SK-N-SH (cell line): ENCODE data around the gene FOXK1. TPM values are rescaled to one million over a fixed set of nuclear protein-coding genes. Genes with fewer than 3 reads are reported as not detected.
"Not testable (repeated sequence)": the region's sequence is repeated elsewhere in the genome, so short reads cannot be mapped to it uniquely, and the experiment has no call there.

Experiments
- CTCF ChIA-PET: fragments of 300-600, 350-600 bp; formaldehyde crosslinking; extraction: SDS; loops from one replicate; lab custom pipeline; 2021; lab: Yijun Ruan, JAX
- POLR2A ChIA-PET: fragments of 350-600 bp; sonication (Branson Sonifier 250); formaldehyde crosslinking; extraction: SDS; loops from one replicate; lab custom pipeline; 2020; ENCODE audit warnings: antibody characterized with exemption, inconsistent platforms; lab: Yijun Ruan, JAX
- DNase-seq: peaks from one replicate; pipeline ENCODE4 v3.0.0; 2012
- H2AFZ ChIP-seq: fragments of 200-600 bp; sonication (generic); 2 replicates; pipeline ENCODE4 v1.8.1; 2016; ENCODE audit warnings: antibody characterized with exemption, mild to moderate bottlenecking, low read depth
- H3F3A ChIP-seq: fragments of 200-600 bp; sonication (generic); replicated peaks from 2 replicates; pipeline ENCODE3; 2016; ENCODE audit warnings: antibody characterized with exemption, mild to moderate bottlenecking; ENCODE audit not compliant: insufficient read depth
- H3K27ac ChIP-seq, 2 experiments: fragments of 200-500 bp in 1 of 2; fragments of 200-600 bp in 1 of 2; sonication (Bioruptor generic) in 1 of 2; sonication (generic), shearing (Covaris generic) in 1 of 2; 2 replicates each; pipeline versions ENCODE4 v1.5.1 to v1.6.1; 2014 to 2016; ENCODE audit warnings: low read depth in 2 of 2, inconsistent platforms in 1 of 2, low read length in 1 of 2, mild to moderate bottlenecking in 1 of 2, mixed read lengths in 1 of 2
- H3K27me3 ChIP-seq: fragments of 200-600 bp; sonication (generic), shearing (Covaris generic); 2 replicates; pipeline ENCODE4 v1.6.1; 2016; ENCODE audit warnings: mixed run types; ENCODE audit not compliant: insufficient read depth
- H3K36me3 ChIP-seq, 2 experiments: fragments of 200-500 bp in 1 of 2; fragments of 200-600 bp in 1 of 2; sonication (Bioruptor generic) in 1 of 2; sonication (generic) in 1 of 2; replicated peaks in 1 of 2; 2 replicates each; pipeline versions ENCODE3 to v1.5.1; 2014 to 2016; ENCODE audit warnings: low read length in 1 of 2, mild to moderate bottlenecking in 1 of 2; ENCODE audit not compliant: insufficient read depth in 2 of 2, control insufficient read depth in 1 of 2
- H3K4me1 ChIP-seq, 2 experiments: fragments of 200-500 bp in 1 of 2; fragments of 200-600 bp in 1 of 2; sonication (Bioruptor generic) in 1 of 2; sonication (generic), shearing (Covaris generic) in 1 of 2; 2 replicates each; pipeline versions ENCODE4 v1.5.1 to v1.6.1; 2014 to 2016; ENCODE audit warnings: low read depth in 1 of 2, low read length in 1 of 2, mixed run types in 1 of 2; ENCODE audit not compliant: insufficient read depth in 2 of 2, control insufficient read depth in 1 of 2
- H3K4me2 ChIP-seq: fragments of 200-600 bp; sonication (generic), shearing (Covaris generic); 2 replicates; pipeline ENCODE4 v1.6.1; 2017; ENCODE audit warnings: mixed run types
- H3K4me3 ChIP-seq, 2 experiments: fragments of 200-500 bp in 1 of 2; fragments of 200-600 bp in 1 of 2; sonication (Bioruptor generic) in 1 of 2; sonication (generic), shearing (Covaris generic) in 1 of 2; 2 replicates each; pipeline versions ENCODE4 v1.5.1 to v1.8.1; 2014 to 2016; ENCODE audit warnings: low read depth in 2 of 2, inconsistent platforms in 1 of 2, low read length in 1 of 2, mild to moderate bottlenecking in 1 of 2, mixed read lengths in 1 of 2, moderate library complexity in 1 of 2
- H3K79me2 ChIP-seq: fragments of 200-600 bp; sonication (generic); 2 replicates; pipeline ENCODE4 v1.8.1; 2017; ENCODE audit warnings: mild to moderate bottlenecking; ENCODE audit not compliant: insufficient read depth
- H3K9ac ChIP-seq: fragments of 200-600 bp; sonication (generic); 2 replicates; pipeline ENCODE4 v1.6.1; 2017; ENCODE audit warnings: mixed run types
- H3K9me2 ChIP-seq: fragments of 200-600 bp; sonication (generic); 2 replicates; pipeline ENCODE4 v1.6.1; 2017; ENCODE audit warnings: mixed run types
- H3K9me3 ChIP-seq: fragments of 200-600 bp; sonication (generic); 2 replicates; pipeline ENCODE4 v1.6.1; 2017; ENCODE audit warnings: mixed run types, mild to moderate bottlenecking, moderate library complexity
- H4K20me1 ChIP-seq: fragments of 200-600 bp; sonication (generic); 2 replicates; pipeline ENCODE4 v1.6.1; 2017; ENCODE audit warnings: mild to moderate bottlenecking, mixed run types; ENCODE audit not compliant: insufficient read depth
- CHD2 ChIP-seq: fragments of 150-350 bp; IDR thresholded peaks from 2 replicates; pipeline ENCODE4 v1.6.1; 2018; ENCODE audit warnings: low read length; ENCODE audit not compliant: partially characterized antibody
- FOXM1 ChIP-seq: IDR thresholded peaks from 2 replicates; pipeline ENCODE4 v1.4.0; 2012; ENCODE audit warnings: low read depth, mild to moderate bottlenecking
- GABPA ChIP-seq: IDR thresholded peaks from 2 replicates; pipeline ENCODE4 v1.4.0; 2012; ENCODE audit warnings: low read depth, mild to moderate bottlenecking
- IRF3 ChIP-seq: fragments of 150-350 bp; IDR thresholded peaks from 2 replicates; pipeline ENCODE4 v1.6.1; 2016; ENCODE audit warnings: mild to moderate bottlenecking, low read depth, low read length
- MAX ChIP-seq: IDR thresholded peaks from 2 replicates; pipeline ENCODE4 v1.4.0; 2012; ENCODE audit warnings: low read depth
- NFIC ChIP-seq: IDR thresholded peaks from 2 replicates; pipeline ENCODE4 v1.4.0; 2012; ENCODE audit warnings: borderline replicate concordance
- NRF1 ChIP-seq: IDR thresholded peaks from 2 replicates; pipeline ENCODE4 v1.6.1; 2012; ENCODE audit warnings: low read depth, mild to moderate bottlenecking, low read length
- PBX3 ChIP-seq: IDR thresholded peaks from 2 replicates; pipeline ENCODE4; 2012
- RAD21 ChIP-seq: IDR thresholded peaks from 2 replicates; pipeline ENCODE4 v1.6.1; 2012; ENCODE audit warnings: mild to moderate bottlenecking, low read length
- REST ChIP-seq: IDR thresholded peaks from 2 replicates; pipeline ENCODE4 v1.6.1; 2012; ENCODE audit warnings: mild to moderate bottlenecking, low read depth, low read length, moderate library complexity
- RFX5 ChIP-seq: IDR thresholded peaks from 2 replicates; pipeline ENCODE4 v1.6.1; 2012; ENCODE audit warnings: mild to moderate bottlenecking, improper control_type of control experiment, low read length
- SIN3A ChIP-seq: IDR thresholded peaks from 2 replicates; pipeline ENCODE4 v1.6.1; 2012; ENCODE audit warnings: low read depth, mild to moderate bottlenecking, low read length, moderate library complexity, borderline replicate concordance
- SMC3 ChIP-seq: IDR thresholded peaks from 2 replicates; pipeline ENCODE4 v1.6.1; 2012; ENCODE audit warnings: low read depth, low read length, improper control_type of control experiment
- USF1 ChIP-seq: IDR thresholded peaks from 2 replicates; pipeline ENCODE4 v1.4.0; 2012; ENCODE audit warnings: low read depth, borderline replicate concordance
- YY1 ChIP-seq: IDR thresholded peaks from 2 replicates; pipeline ENCODE4 v1.4.0; 2012; ENCODE audit warnings: low read depth, mild to moderate bottlenecking
- WGBS: methylation state at CpG from one replicate; pipeline ENCODE4 v1.1.6; 2017; ENCODE audit warnings: low lambda C conversion rate; 5-methylcytosine and 5-hydroxymethylcytosine counted together
- polyA plus RNA-seq, 3 experiments: library from polyadenylated mRNA; depleted of rRNA; stranded (reverse); fragments of >200 nt; gene quantifications; 2 replicates each; pipeline ENCODE4 v1.2.3, GENCODE V29; 2012

The FOXK1 gene
- polyA plus RNA-seq, 1 of the 3 experiments (the other 2 are of a cell fraction), result 4.7 TPM

GRCh38 chr7:4692055-4692454 lies 10.0 kb downstream of the FOXK1 start (continued):
- no peak for TF ChIP-seq REST
- TF ChIP-seq RAD21, result no peak
- TF ChIP-seq IRF3, result no peak

- H3K4me1 ChIP-seq, result not testable (repeated sequence)
Observed at GRCh38 chr7:4692622-4693021, 10.5 kb downstream of the FOXK1 start.

GRCh38 chr7:4693152-4693551 lies 11.1 kb downstream of the FOXK1 start:
- no peak overlapping the region for H3K9ac ChIP-seq
- no peak overlapping the region for H2AFZ ChIP-seq
- WGBS, result 96% methylated on average over 2 of the region's 2 CpGs
- no peaks in the 10 kb centered on the region for H3K36me3 ChIP-seq
- H3K4me1 ChIP-seq, result peaks cover 0 to 7% of the 10 kb centered on the region in 2 experiments; a peak in 2 of 4 replicates
- POLR2A ChIA-PET, result interaction anchor here (0.6 kb wide), 1 partner anchor 20 kb away, joined by 3 read pairs; no protein-coding TSS in a partner anchor
- H3K4me2 ChIP-seq, result no peak overlapping the region
- H3K9me2 ChIP-seq, result no peaks in the 10 kb centered on the region
- peaks cover 10% of the 10 kb centered on the region for H3F3A ChIP-seq
- no peak overlapping the region for H3K4me3 ChIP-seq
- H4K20me1 ChIP-seq, result peaks cover 55% of the 10 kb centered on the region
- H3K9me3 ChIP-seq, result no peaks in the 10 kb centered on the region
- no peak overlapping the region for H3K27ac ChIP-seq
- peaks cover 100% of the 10 kb centered on the region for H3K79me2 ChIP-seq
- no peaks in the 10 kb centered on the region for H3K27me3 ChIP-seq
- CTCF ChIA-PET, result interaction anchor here (1.5 kb wide), 1 partner anchor 61 kb away, joined by 3 read pairs; no protein-coding TSS in a partner anchor
- DNase-seq, result no peak
- TF ChIP-seq SIN3A, result no peak
- no peak for TF ChIP-seq NFIC
- no peak for TF ChIP-seq RAD21
- no peak for TF ChIP-seq YY1
- TF ChIP-seq GABPA, result no peak
- TF ChIP-seq IRF3, result no peak
- no peak for TF ChIP-seq USF1
- TF ChIP-seq NRF1, result no peak
- no peak for TF ChIP-seq CHD2
- no peak for TF ChIP-seq MAX
- TF ChIP-seq FOXM1, result no peak
- no peak for TF ChIP-seq SMC3
- no peak for TF ChIP-seq PBX3
- TF ChIP-seq RFX5, result no peak

More at GRCh38 chr7:4692622-4693021, 10.5 kb downstream of the FOXK1 start:
- Histone ChIP-seq H4K20me1 (peaks cover 59% of the 10 kb centered on the region), H3F3A (peaks cover 10% of the 10 kb centered on the region), H3K79me2 (peaks cover 100% of the 10 kb centered on the region)
- H3K4me2 ChIP-seq, H2AFZ ChIP-seq, H3K9ac ChIP-seq, POLR2A ChIA-PET, H3K9me2 ChIP-seq, DNase-seq, H3K27me3 ChIP-seq, H3K27ac ChIP-seq, H3K4me3 ChIP-seq, H3K9me3 ChIP-seq, H3K36me3 ChIP-seq: not testable (repeated sequence)
- 91% methylated on average over 5 of the region's 5 CpGs for WGBS
- CTCF ChIA-PET, result interaction anchor here (1.2 to 1.5 kb wide), 2 partner anchors 13 to 62 kb away, joined by 3 read pairs; no protein-coding TSS in a partner anchor
